GM18858 (cell line): ENCODE results near the gene PRDM10.
"Not testable (repeated sequence)": the region's sequence is repeated elsewhere in the genome, so short reads cannot be mapped to it uniquely, and the experiment has no call there.

Experiments
- ATAC-seq: cut with Tn5 transposase; IDR thresholded peaks from one replicate; pipeline ENCODE4 v1.9.1; 2021; ENCODE audit not compliant: unreplicated experiment

The PRDM10 gene, protein sequence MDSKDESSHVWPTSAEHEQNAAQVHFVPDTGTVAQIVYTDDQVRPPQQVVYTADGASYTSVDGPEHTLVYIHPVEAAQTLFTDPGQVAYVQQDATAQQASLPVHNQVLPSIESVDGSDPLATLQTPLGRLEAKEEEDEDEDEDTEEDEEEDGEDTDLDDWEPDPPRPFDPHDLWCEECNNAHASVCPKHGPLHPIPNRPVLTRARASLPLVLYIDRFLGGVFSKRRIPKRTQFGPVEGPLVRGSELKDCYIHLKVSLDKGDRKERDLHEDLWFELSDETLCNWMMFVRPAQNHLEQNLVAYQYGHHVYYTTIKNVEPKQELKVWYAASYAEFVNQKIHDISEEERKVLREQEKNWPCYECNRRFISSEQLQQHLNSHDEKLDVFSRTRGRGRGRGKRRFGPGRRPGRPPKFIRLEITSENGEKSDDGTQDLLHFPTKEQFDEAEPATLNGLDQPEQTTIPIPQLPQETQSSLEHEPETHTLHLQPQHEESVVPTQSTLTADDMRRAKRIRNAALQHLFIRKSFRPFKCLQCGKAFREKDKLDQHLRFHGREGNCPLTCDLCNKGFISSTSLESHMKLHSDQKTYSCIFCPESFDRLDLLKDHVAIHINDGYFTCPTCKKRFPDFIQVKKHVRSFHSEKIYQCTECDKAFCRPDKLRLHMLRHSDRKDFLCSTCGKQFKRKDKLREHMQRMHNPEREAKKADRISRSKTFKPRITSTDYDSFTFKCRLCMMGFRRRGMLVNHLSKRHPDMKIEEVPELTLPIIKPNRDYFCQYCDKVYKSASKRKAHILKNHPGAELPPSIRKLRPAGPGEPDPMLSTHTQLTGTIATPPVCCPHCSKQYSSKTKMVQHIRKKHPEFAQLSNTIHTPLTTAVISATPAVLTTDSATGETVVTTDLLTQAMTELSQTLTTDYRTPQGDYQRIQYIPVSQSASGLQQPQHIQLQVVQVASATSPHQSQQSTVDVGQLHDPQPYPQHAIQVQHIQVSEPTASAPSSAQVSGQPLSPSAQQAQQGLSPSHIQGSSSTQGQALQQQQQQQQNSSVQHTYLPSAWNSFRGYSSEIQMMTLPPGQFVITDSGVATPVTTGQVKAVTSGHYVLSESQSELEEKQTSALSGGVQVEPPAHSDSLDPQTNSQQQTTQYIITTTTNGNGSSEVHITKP

DNA sequence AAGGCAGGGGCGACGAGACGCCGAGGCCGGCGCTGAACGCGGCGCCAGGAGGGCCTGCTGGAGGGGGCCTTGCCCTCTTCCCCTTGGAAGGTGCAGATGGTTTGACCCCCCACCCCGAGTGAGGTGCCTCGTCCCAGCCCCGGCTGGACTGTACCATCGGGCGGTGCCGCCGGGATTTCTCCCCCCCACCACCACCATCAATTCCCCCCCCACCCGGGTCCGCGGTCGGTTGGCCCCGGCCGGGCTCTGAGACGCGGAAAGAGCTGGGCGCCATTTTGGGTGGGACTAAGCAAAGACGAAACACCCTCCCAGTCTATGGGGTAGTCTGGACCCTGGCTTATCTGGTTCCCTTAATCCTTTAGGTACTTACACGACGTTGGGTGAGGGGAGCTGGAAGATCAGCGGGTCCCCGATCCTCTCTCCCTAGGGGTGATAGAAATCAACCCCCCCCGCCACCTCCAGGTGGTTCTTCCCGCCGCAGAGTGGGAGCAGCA is at the start of gene PRDM10:
PRDM10 (minus strand) TSS at position 484 of the 494 bp plus-strand sequence. CDS start 41,871 bp downstream, outside the sequence.
- peak; percentile 26 for ATAC-seq

DNA sequence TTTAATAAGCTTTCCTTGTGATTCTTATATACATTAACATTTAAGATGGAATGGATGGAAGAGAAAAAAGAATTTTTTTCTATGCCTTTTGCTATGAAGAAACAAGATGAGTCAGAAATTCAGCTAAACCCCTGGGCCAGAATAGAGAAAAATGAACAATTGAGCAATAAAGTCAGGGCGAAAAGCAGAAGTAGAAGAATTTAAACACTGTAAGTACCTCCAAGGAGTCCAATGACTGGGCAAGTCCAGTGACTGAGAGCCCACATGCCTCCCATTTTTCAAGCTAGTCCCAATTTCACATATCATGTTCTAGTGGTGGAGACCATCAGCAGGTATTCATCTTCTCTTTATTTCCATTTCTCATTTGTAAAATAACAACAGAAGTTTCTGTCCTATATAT is 48.4 kb upstream of the PRDM10 start:
- no peak for ATAC-seq

DNA sequence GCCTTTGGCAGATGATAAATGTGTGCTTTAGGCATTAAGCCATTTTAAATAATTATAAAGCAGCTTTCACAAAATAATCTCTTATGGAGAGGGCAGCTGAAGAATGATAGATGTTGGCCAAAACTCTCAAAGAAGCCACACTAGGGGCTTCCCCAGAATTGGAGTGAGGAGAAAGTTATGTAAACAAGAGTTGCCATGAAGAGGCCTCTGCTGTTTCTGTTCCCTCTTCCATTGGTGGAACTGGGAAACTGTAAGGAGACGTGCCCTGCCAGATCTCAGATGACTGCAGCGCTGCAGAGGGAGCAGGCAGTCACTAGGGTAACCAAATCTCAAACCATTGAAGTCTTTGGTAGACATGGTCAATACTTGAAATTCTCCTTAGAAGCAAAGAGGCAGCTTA is 47.6 kb upstream of the PRDM10 start:
- ATAC-seq: no peak

DNA sequence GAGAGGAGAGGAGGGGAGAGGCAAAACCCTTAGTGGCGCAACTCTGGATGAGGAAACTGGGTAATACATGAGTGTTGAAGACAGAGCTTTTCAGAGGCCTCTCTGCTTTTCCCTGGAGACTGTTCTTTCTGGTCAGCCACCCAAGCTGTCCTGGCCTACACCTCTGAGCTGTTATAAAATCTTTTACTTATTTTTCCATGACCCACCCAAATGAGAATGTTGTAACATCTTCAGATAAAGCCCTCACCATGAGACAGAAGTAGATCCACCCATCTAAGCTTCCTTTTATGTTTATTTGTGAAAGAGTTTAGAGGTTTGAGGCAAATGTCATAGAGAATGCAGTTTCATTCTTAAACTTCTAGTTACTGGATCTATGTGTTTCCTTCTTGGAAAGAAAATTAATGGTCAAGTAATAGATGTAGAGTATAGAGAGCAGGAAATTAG is 46.7 kb upstream of the PRDM10 start:
- ATAC-seq: no peak

DNA sequence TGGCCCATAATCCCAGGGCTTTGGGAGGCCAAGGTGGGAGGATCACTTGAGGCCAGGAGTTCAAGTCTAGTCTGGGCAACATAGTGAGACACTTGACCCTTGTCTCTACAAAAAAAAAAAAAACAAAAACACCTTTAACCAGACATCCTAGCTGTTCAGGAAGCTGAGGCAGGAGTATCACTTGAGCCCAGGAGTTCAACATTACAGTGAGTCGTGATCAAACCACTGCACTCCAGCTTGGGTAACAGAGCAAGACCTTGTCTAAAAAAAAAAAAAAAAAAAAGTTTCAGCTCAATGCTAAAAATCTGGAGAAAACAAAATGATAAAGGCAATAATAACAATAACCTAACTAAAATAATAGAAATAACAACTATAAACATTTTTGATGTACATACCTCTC is 44.5 kb upstream of the PRDM10 start:
- ATAC-seq: no peak

DNA sequence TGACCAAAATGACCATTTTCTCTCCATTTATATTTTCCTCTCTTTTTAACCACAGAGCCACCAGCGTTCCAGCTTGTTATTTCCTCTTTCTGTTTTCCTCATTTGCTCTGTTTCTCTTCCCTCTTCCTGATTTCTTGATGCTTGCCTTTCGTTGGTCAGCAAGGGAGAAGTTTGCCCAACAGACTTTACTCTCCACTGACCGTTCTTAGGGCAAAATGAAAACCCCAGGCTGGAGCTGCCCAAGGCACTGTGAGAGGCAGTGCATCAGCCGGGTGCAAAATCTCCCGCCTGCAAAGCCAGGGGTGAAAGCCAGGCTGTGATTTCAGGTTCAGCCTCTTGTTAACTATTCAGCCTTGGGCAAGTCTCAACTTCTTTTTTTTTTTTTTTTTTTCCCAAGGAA is 40.9 kb upstream of the PRDM10 start:
- no peak for ATAC-seq

DNA sequence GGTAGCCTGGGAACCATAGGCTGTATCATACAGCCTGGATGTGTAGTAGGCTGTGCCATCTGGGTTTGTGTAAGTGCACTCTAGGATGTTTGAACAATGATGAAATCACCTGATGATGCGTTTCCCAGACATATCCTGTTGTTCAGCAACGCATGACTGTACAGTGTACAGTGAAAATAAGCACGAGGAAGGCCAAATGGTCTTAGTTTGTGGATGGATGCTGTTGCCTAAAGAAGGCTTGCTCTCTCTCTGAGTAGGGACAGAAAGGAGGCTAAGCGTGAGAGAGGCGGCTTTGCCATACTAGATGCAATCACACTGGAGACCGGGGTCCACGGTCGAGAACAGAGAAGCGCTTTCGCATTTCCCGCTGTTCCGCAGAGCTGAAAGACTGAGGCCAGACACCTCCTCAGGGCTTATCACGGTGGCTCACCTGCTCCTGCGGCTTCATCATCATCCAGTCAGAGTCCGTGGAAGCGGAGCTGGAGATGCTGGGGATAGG is 39.5 kb upstream of the PRDM10 start:
- ATAC-seq: no peak

DNA sequence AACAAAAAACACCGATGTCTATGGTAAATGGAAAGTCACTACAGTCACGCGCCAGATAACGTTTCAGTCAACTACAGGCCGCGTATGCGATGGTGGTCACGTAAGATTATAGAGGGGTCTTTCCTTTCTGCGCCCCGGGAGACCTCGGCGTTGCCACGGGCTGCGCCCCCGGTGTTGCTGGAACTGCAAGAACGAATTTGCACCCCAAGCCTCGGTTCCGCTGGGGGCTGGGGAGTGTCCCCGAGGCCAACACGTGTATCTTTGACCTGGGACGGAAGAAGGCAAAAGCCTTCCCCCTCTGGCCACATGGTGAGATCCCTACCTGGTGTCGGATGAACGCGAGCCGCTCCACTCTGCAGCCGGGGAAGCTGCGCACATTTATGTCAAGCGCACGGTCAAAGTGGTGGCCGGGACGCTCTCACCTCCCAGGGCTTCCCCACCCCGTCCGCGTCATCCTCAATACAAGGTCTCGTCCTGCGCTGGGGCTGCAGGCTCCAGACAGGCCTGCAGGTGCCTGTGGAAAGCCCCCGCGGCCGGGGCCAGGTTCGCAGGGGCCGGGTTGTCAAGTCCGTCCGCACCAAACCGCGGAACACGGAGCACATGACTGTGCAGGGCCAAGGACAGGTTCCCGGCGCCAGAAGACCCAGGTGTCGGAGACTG is 37.8 kb upstream of the PRDM10 start:
- no peak for ATAC-seq

DNA sequence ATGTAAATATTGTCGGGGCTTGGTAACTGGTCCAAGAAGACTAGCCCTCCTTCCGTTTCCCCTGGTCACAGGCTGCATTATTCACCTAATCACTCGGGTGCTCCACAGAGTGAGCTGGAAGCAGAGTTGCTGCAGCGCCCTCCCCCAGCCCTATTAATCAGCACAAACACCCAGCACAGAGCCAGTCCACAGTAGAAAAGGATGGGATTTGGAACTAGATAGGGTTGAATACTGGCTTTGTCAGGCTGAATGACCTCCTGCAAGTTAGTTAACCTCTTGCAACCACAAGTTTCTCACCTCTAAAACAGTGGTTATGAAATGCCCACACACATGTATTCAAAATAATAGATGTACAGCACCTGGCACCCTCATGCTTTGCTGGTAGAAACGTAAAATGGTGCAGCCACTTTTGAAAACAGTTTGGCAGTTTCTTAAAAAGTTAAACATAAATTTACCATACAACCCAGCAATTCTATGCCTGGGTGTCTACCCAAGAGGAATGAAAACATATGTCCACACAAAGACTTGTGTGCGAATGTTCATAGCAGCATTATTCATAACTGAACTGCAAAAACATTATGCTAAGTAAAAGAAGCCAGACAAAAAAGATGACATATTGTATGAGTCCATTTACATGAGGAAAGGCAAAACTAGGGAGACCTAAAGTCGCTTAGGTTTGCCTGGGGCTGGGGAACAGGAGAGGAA is 35.4 kb upstream of the PRDM10 start:
- no peak for ATAC-seq

DNA sequence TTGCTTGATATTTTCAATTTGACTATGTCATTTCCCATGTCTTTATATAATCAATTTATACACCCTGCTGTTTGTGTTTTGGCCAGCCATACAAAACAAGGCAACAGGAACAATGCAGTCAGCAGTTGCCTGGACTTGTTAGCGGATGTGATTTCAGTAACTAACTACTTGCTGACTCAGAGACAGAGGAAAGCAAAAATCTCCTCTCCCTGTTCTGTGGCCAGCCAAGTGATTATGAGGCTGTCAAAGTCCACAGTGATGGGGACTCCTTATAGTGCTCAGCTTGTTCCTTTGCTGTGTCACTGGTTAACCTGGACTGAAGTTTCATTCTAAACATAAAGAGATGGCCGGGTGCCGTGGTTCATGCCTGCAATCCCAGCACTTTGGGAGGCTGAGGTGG is 34.4 kb upstream of the PRDM10 start:
- no peak for ATAC-seq

DNA sequence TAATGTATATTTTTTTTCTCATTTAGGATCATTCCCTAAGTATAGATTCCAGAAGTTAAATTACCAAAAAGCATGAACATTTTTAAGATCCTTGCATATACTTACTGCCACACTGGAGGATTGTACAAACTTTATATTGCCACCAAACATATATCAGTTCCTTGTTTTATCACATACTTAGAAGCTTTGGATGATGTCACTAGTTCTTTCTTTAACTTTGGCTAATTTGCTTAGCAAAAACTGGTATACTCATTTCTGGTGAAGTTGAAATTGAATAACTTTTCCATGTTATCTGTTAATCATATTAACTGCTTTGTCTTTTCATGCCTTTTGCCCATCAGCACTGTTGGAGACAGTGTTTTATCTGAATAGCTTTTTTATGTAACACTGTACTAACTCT is 31.6 kb upstream of the PRDM10 start:
- no peak for ATAC-seq

DNA sequence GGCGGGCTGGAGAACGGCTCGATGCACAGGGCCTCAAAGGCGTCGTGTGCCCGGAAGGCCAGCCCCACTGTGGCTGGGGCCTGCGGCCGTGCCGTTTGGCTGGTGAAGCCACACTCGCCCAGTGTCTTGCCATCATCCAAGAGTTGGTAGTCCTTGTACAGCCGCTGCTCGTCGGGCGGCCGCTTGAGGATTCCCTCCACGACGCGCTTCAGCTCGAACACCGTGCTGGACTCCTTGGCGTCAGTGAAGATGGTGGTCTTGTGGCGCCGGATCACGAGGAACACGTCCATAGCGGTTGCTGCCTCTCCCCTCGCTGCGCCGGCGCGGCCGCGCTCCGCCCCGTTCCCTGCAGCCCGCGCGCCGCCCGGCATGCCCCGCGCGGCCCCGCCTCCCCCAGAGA is 30.3 kb upstream of the PRDM10 start:
- ATAC-seq: no peak

DNA sequence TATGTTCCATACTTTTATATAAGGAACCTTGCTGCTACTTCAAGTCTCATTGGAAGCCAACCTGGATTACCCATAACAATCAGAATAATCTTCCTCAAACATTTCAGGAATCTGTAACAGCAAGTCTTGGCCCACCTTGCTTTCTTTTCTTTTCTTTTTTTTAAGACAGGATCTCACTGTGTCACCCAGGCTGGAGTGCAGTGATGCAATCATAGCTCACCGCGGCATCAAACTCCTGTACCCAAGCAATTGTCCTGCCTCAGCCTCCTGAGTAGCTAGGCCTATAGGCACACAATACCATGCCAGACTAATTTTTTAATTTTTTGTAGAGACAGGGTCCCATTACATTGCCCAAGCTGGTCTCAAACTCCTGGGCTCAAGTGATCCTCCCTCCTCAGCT is 29.3 kb upstream of the PRDM10 start:
- ATAC-seq: no peak

DNA sequence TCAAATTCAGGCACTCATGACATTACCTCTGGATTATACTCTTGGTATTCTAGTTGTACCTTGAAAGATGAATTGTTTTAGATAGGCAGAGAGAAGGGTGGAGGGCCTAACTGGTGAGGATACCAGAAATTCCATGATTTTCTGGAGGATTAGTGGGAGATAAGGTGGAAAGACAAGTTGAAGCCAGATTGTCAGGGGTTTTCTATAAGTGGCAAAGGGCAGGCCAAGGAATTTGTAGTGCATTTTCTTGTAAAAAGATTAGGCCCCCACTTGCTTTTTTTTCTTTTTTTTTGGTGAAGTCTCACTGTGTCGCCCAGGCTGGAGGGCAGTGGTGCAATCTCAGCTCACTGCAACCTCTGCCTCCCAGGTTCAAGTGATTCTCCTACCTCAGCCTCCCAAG is 28.4 kb upstream of the PRDM10 start:
- ATAC-seq: no peak

DNA sequence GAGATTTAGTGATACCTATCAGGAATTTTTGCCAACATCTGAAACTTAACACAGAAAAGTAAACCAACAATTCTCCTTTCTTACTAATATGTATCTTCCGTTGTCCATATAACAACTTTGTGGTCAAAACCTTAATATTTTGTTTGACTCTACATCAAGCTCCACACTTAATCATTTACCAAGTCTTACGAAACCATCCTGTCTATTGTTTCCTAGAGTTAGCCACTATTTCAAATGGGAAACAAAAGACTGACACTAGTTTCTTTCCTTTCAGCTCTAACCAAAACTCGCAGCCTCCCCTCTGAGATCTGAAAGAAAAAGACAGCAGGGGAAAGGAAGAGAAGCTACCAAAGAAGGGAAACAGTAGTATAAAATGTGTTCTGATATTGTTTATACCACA is 26.5 kb upstream of the PRDM10 start:
- no peak for ATAC-seq

DNA sequence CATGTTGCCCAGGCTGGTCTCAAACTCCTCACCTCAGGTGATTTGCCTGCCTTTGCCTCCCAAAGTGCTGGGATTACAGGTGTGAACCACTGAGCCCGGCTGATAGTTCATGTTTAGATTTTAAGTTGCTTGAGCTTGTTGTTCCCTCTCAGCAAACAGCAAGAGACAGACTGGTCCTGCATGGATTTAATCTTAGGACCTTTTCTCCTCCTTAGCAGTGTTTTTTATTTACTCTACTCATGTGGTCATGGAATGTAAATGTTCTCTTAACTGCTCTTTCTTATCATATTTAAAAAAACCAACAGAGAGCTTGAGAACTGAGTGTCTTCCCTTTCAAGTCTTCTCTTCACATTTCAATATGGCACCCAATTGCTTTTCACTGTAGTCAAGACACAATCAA is 22.7 kb upstream of the PRDM10 start:
- ATAC-seq: no peak

DNA sequence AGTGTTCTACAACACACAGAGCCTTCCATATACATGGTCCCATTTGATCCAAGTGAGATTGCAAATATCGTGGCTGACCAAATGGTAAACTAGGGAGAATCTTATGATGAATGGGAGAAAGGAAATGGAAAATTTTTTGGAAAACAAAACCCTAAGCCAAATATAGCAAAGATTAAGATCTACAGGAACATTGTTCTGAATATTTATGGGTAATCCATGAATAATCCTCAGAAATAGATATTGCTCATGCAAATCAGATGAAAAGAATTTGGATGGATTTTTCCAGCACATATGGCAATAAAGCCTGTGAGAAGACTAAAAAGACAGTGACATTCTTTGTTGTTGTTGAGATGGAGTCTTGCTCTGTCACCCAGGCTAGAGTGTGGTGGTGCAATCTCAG is 21.7 kb upstream of the PRDM10 start:
- no peak for ATAC-seq

DNA sequence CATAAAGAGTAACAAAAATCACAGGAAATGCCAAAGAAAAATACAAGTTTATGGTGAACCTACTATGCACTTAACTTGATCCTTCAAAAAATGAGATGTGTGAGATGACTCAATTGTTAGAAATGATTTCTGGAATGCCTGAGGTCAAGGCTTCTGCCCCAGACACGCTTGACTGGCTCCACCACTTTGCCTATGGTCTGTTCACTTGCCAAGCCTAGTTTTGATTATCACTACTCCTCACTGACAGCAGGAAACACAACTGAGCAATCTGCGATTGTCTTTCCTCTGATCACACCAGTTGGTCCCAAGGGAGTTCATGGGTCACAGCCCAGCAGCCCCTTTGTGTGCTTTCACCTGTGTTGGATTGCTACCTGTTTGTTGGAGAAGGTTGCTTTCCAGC is 20.6 kb upstream of the PRDM10 start:
- ATAC-seq: peak; percentile 97

DNA sequence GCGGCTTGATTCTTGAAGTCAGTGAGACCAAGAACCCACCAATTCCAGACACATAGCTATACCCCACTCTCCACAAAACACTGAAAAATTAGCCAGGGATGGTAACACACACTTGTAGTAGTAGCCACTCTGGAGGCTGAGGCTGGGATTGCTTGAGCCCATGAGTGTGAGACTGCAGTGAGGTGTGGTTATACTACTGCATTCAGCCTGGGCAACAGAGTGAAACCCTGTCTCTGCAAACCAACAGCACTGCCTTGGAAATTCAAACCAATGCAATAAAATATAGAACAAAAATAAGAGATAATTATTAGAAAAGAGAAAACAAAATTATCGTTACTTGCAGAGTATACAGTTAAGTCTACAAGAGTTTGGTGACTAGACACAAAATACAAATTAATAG is 20.2 kb upstream of the PRDM10 start:
- ATAC-seq: peak; percentile 18

DNA sequence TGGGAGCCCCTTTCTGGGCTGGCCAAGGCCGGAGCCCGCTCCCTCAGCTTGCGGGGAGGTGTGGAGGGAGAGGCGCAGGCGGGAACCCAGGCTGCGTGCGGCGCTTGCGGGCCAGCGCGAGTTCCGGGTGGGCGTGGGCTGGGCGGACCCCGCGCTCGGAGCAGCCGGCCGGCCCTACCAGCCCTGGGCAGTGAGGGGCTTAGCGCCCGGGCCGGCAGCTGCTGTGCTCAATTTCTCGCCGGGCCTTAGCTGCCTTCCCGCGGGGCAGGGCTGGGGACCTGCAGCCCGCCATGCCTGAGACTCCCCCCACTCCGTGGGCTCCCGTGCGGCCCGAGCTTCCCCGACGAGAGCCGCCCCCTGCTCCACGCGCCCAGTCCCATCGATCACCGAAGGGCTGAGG is 19.0 kb upstream of the PRDM10 start:
- not testable (repeated sequence) for ATAC-seq
